Left ventricle myocardium inferior (tissue), 1 donor: ENCODE results near the gene TMEM14A. TPM values are rescaled to one million over a fixed set of nuclear protein-coding genes. Genes with fewer than 3 reads are reported as not detected.

ENCODE experiments used
- DNase-seq: peaks from one replicate; pipeline ENCODE4 v3.0.0-alpha.2; 2020
- H3K27ac ChIP-seq: fragments of 200-600 bp; replicated peaks from 2 replicates; pipeline ENCODE4 v1.8.0; 2021
- H3K27me3 ChIP-seq: fragments of 200-600 bp; 2 replicates; pipeline ENCODE4 v1.8.0; 2021; ENCODE audit warnings: low read depth
- H3K36me3 ChIP-seq: fragments of 200-600 bp; 2 replicates; pipeline ENCODE4 v1.8.0; 2021
- H3K4me1 ChIP-seq: fragments of 200-600 bp; 2 replicates; pipeline ENCODE4 v1.8.0; 2021
- H3K4me3 ChIP-seq: fragments of 200-600 bp; 2 replicates; pipeline ENCODE4 v1.8.0; 2021; ENCODE audit warnings: mild to moderate bottlenecking, moderate library complexity
- H3K9me3 ChIP-seq: fragments of 200-600 bp; replicated peaks from 2 replicates; pipeline ENCODE4 v1.8.0; 2021
- CTCF ChIP-seq: fragments of 200-600 bp; IDR thresholded peaks from 2 replicates; pipeline ENCODE4 v1.8.0; 2021; ENCODE audit warnings: antibody characterized with exemption, mild to moderate bottlenecking, borderline replicate concordance
- intact Hi-C: fragments of 100-400 bp; cut with micrococcal nuclease; formaldehyde crosslinking; loops from one replicate; pipeline ENCODE4 v1.11.0; 2022
- total RNA-seq: library from RNA; stranded (reverse); fragmentation: NEBNext Ultra II Directional; extraction: Animal tissue kit (Norgen Biotek cat#: 25700); gene quantifications from one replicate; pipeline ENCODE4 v1.2.1, GENCODE V29; 2021
- donor health status: DM: no; HTN: yes; CAD: no; lungs with severe emphysema.

Gene TMEM14A
- total RNA-seq, 1 donor from 2014 or later, result 10.9 TPM

DNA sequence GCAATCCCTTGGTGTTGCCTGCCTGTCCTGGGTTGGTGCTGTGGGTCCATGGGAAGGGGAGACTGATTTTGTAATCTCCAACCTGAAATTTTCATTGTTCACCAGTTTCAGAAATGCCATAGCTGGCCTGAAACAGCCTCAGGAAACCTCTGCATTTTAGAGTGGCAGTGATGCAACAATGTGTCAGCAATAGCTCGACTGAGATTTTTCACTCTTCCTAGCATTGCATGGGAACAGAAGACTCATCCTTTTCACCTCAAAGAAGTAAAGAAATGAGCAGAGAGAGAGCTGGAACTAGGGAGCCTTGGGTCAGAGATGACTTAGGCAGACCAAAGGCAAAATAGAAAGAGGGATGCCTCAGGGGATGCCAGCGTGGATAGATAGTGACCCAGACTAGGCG, 23.7 kb upstream of the TMEM14A start:
- DNase-seq, result no peak
- intact Hi-C loops, result no loop called here

DNA sequence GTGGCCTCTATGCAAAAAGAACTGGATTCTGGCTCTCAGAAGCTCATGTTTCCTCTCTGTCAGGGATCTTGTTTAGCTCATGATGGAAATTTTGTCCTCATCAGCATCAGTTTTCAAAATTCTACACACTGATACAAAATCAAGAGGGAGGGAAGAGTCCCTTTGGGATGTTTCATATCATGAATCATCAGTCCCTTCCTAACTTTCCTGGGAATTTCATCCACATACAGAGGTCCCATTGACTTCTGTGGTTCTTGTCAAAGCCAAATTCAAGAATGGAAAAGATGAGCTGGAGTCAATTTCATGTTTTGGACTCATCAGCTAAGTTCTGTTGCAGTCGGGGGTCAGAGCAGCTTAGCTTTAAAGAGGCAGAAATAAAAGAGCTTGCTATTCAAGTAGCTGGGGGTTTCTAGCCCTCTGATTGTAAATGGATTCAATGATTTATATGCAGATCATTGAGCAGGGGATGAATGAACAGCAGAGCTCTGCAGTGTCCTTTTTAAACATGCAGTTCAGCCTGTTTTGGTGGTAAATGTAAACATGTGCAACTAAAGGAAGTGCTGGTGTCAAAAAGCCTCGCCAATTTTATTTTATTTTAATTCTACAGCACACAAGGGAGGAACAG, 21.3 kb upstream of the TMEM14A start:
- TF ChIP-seq CTCF, result no peak
- no peak for DNase-seq
- Histone ChIP-seq H3K4me1 (no peaks in the 10 kb centered on the region), H3K27me3 (peaks cover 4% of the 10 kb centered on the region), H3K27ac (no peak overlapping the region), H3K9me3 (no peaks in the 10 kb centered on the region), H3K4me3 (no peak overlapping the region), H3K36me3 (no peaks in the 10 kb centered on the region)
- intact Hi-C loops, result no loop called here

More for the DNA sequence above, 23.7 kb upstream of the TMEM14A start:
- TF ChIP-seq CTCF, result no peak
- Histone ChIP-seq H3K4me1 (no peaks in the 10 kb centered on the region), H3K36me3 (no peaks in the 10 kb centered on the region), H3K27ac (no peak overlapping the region), H3K9me3 (no peaks in the 10 kb centered on the region), H3K4me3 (no peak overlapping the region), H3K27me3 (no peaks in the 10 kb centered on the region)

DNA sequence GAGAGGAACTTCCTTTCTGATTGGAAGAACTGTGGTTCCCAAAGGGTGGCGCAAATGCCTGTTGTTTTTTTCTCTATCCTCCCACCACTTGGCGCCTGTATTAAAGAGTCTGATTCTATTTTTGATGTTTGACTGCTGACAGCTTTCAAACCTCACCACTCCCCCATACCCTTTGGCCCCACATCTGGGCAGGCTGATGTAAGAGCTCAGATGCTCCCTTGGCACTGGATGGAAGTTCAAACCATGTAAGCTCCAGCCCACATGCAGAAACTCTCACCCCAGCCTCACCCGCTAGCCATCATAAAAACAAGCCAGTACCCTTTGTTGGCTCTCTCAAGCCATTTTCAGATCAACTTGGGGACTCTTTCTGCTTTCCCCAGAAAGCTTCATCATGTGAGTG, 20.0 kb upstream of the TMEM14A start:
- intact Hi-C loops, result no loop called here
- no peak for DNase-seq
- Histone ChIP-seq H3K27me3 (peaks cover 4% of the 10 kb centered on the region), H3K27ac (no peak overlapping the region), H3K36me3 (no peaks in the 10 kb centered on the region), H3K4me1 (no peaks in the 10 kb centered on the region), H3K4me3 (no peak overlapping the region), H3K9me3 (no peaks in the 10 kb centered on the region)
- TF ChIP-seq CTCF, result no peak

GRCh38 chr6:52653151-52653550, 17.8 kb upstream of the TMEM14A start:
- peaks cover 4% of the 10 kb centered on the region for H3K27me3 ChIP-seq
- no peak overlapping the region for H3K4me3 ChIP-seq
- no peak for TF ChIP-seq CTCF
- H3K27ac ChIP-seq, result no peak overlapping the region
- no peaks in the 10 kb centered on the region for H3K9me3 ChIP-seq
- intact Hi-C loops, result no loop called here
- no peaks in the 10 kb centered on the region for H3K4me1 ChIP-seq
- no peak for DNase-seq
- no peaks in the 10 kb centered on the region for H3K36me3 ChIP-seq

DNA sequence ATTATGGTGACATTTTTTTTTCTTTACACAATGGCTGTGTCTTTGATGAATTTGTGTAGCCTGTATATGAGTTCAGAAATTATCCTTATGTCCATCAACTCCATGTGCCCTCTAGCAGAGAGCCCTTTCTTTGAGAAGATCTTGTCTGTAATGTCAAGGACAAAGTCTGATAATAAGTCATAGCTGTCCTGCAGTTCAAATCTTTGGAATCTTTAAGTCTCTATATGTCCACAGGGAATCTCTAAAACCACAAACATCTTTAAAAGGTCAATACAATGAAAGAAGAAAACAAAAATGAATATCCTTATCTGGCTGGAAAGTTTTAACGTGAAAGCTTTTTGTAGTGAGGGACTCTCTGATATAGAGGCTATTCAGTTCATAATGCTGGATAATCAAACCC, 16.9 kb upstream of the TMEM14A start:
- peaks cover 4% of the 10 kb centered on the region for H3K27me3 ChIP-seq
- intact Hi-C loops, result no loop called here
- no peak overlapping the region for H3K4me3 ChIP-seq
- H3K36me3 ChIP-seq, result no peaks in the 10 kb centered on the region
- H3K9me3 ChIP-seq, result no peaks in the 10 kb centered on the region
- DNase-seq, result no peak
- H3K4me1 ChIP-seq, result no peaks in the 10 kb centered on the region
- H3K27ac ChIP-seq, result no peak overlapping the region
- no peak for TF ChIP-seq CTCF
